HepG2 (cell line): ENCODE results near the gene CHN2. TPM values are rescaled to one million over a fixed set of nuclear protein-coding genes. Genes with fewer than 3 reads are reported as not detected.
A peak's percentile ranks its signal among the peaks of the same experiment; 100 is the strongest.

ENCODE experiments used
- ASH2L ChIP-seq: fragments of 300-600, 200-600 bp; sonication (generic); IDR thresholded peaks from 2 replicates; pipeline ENCODE4 v1.7.0; 2017; ENCODE audit warnings: low read depth, mild to moderate bottlenecking, moderate library complexity, mixed read lengths, low read length; ENCODE audit not compliant: insufficient read length
- BRD4 ChIP-seq: sonication (generic); formaldehyde crosslinking; IDR thresholded peaks from 2 replicates; pipeline ENCODE4 v1.4.0; 2020; ENCODE audit warnings: missing genetic modification reagents
- CREM ChIP-seq, 2 experiments: sonication (generic) in 1 of 2; formaldehyde crosslinking in 1 of 2; IDR thresholded peaks; 2 replicates each; pipeline versions ENCODE4 v1.4.0 to v1.6.1; 2016 to 2020; ENCODE audit warnings: antibody characterized with exemption in 1 of 2, mild to moderate bottlenecking in 1 of 2, missing genetic modification reagents in 1 of 2
- HES4 ChIP-seq: sonication (generic); formaldehyde crosslinking; IDR thresholded peaks from 2 replicates; pipeline ENCODE4 v1.9.0; 2021; ENCODE audit warnings: mild to moderate bottlenecking, missing genetic modification reagents, borderline replicate concordance
- HHEX ChIP-seq: IDR thresholded peaks from 2 replicates; pipeline ENCODE4 v1.6.1; 2016; ENCODE audit warnings: control low read depth
- IKZF1 ChIP-seq: fragments of 450-650 bp; IDR thresholded peaks from 2 replicates; pipeline ENCODE4 v1.7.1; 2016
- KDM1A ChIP-seq: IDR thresholded peaks from 2 replicates; pipeline ENCODE4 v1.6.1; 2016; ENCODE audit warnings: missing compliant biosample characterization
- KDM2A ChIP-seq: sonication (generic); formaldehyde crosslinking; IDR thresholded peaks from 2 replicates; pipeline ENCODE4 v1.4.0; 2020; ENCODE audit warnings: low read depth, missing genetic modification reagents, borderline replicate concordance
- MAZ ChIP-seq, 2 experiments: sonication (generic) in 1 of 2; formaldehyde crosslinking in 1 of 2; IDR thresholded peaks; 2 replicates each; pipeline versions ENCODE4 v1.5.0 to v1.6.1; 2012 to 2020; ENCODE audit warnings: low read depth in 2 of 2, mild to moderate bottlenecking in 2 of 2, borderline replicate concordance in 1 of 2, improper control_type of control experiment in 1 of 2, low read length in 1 of 2, missing genetic modification reagents in 1 of 2, moderate library complexity in 1 of 2
- NFIB ChIP-seq: sonication (generic); formaldehyde crosslinking; IDR thresholded peaks from 2 replicates; pipeline ENCODE4 v1.9.0; 2021; ENCODE audit warnings: missing genetic modification reagents, mild to moderate bottlenecking, borderline replicate concordance
- SCMH1 ChIP-seq: sonication (generic); formaldehyde crosslinking; IDR thresholded peaks from 2 replicates; pipeline ENCODE4 v1.9.0; 2021; ENCODE audit warnings: missing genetic modification reagents, mild to moderate bottlenecking, borderline replicate concordance
- SMARCE1 ChIP-seq: fragments of 450-650 bp; IDR thresholded peaks from 2 replicates; pipeline ENCODE4 v1.6.1; 2017; ENCODE audit warnings: borderline replicate concordance
- SRSF1 ChIP-seq: fragments of 200-400 bp; formaldehyde crosslinking; optimal IDR thresholded peaks from 2 replicates; pipeline ENCODE3; 2017; ENCODE audit warnings: mild to moderate bottlenecking, low read depth, low read length, moderate library complexity
- TSC22D2 ChIP-seq: sonication (generic); formaldehyde crosslinking; IDR thresholded peaks from 2 replicates; pipeline ENCODE4 v1.5.1; 2020; ENCODE audit warnings: missing genetic modification reagents, mild to moderate bottlenecking, borderline replicate concordance
- U2AF2 ChIP-seq: fragments of 200-400 bp; formaldehyde crosslinking; IDR thresholded peaks from 2 replicates; pipeline ENCODE4 v1.6.1; 2017; ENCODE audit warnings: low read depth, mild to moderate bottlenecking, low read length
- ZNF343 ChIP-seq: sonication (generic); formaldehyde crosslinking; IDR thresholded peaks from 2 replicates; pipeline ENCODE4 v1.4.0; 2020; ENCODE audit warnings: mild to moderate bottlenecking, missing genetic modification reagents
- ZNF354B ChIP-seq: sonication (generic); formaldehyde crosslinking; IDR thresholded peaks from 2 replicates; pipeline ENCODE4 v1.8.0; 2022; ENCODE audit warnings: mild to moderate bottlenecking, missing genetic modification reagents
- ZNF441 ChIP-seq: sonication (generic); formaldehyde crosslinking; IDR thresholded peaks from 2 replicates; pipeline ENCODE4 v1.7.0; 2021; ENCODE audit warnings: missing genetic modification reagents, borderline replicate concordance
- ZNF530 ChIP-seq: sonication (generic); formaldehyde crosslinking; IDR thresholded peaks from 2 replicates; pipeline ENCODE4 v1.5.0; 2020; ENCODE audit warnings: low read depth, mild to moderate bottlenecking, missing genetic modification reagents
- ZNF605 ChIP-seq: sonication (generic); formaldehyde crosslinking; IDR thresholded peaks from 2 replicates; pipeline ENCODE4 v1.8.0; 2022; ENCODE audit warnings: mild to moderate bottlenecking, missing genetic modification reagents
- ZNF644 ChIP-seq: IDR thresholded peaks from 2 replicates; pipeline ENCODE4 v1.6.1; 2016; ENCODE audit warnings: low read depth
- ZNF768 ChIP-seq: sonication (generic); formaldehyde crosslinking; IDR thresholded peaks from 2 replicates; pipeline ENCODE4 v1.4.0; 2020; ENCODE audit warnings: missing genetic modification reagents
- polyA plus RNA-seq, 8 experiments: library from polyadenylated mRNA; depleted of rRNA in 3 of 8; stranded (reverse) in 7 of 8; unstranded in 1 of 8; fragments of >200 nt; fragmentation: Illumina TruSeq in 4 of 8; extraction: Trizol in 4 of 8; gene quantifications; 2 replicates each; pipeline versions ENCODE4 v1.2.1 to v1.2.3, GENCODE V29; 2011 to 2016; ENCODE audit warnings: low read depth in 4 of 8, missing spikeins in 1 of 8, mixed read lengths in 1 of 8; ENCODE audit not compliant: insufficient read depth in 1 of 8
- total RNA-seq, 5 experiments: library from RNA; depleted of rRNA; stranded (reverse); fragments of >200 nt; fragmentation: Illumina TruSeq; extraction: Trizol; gene quantifications; 2 replicates each; pipeline ENCODE4 v1.2.3, GENCODE V29; 2016; ENCODE audit warnings: low read depth in 1 of 5
- TF ChIP-seq, protein P1 (sequence below): sonication (generic); formaldehyde crosslinking; IDR thresholded peaks from 2 replicates; pipeline ENCODE4 v1.8.0; 2022; ENCODE audit warnings: mild to moderate bottlenecking, missing genetic modification reagents, borderline replicate concordance
- TF ChIP-seq, protein P2 (sequence below): sonication (generic); formaldehyde crosslinking; IDR thresholded peaks from 2 replicates; pipeline ENCODE4 v1.5.0; 2020; ENCODE audit warnings: missing genetic modification reagents, mild to moderate bottlenecking, borderline replicate concordance
- TF ChIP-seq, protein P3 (sequence below): sonication (generic); formaldehyde crosslinking; IDR thresholded peaks from 2 replicates; pipeline ENCODE4 v1.8.0; 2022; ENCODE audit warnings: mild to moderate bottlenecking, missing genetic modification reagents, moderate library complexity

CHN2 gene
- total and polyA plus RNA-seq, 2 of the 13 experiments (the other 11 are each of a cell fraction or from before 2014, with no cell fraction given) = 23.5 to 30.5 TPM

DNA sequence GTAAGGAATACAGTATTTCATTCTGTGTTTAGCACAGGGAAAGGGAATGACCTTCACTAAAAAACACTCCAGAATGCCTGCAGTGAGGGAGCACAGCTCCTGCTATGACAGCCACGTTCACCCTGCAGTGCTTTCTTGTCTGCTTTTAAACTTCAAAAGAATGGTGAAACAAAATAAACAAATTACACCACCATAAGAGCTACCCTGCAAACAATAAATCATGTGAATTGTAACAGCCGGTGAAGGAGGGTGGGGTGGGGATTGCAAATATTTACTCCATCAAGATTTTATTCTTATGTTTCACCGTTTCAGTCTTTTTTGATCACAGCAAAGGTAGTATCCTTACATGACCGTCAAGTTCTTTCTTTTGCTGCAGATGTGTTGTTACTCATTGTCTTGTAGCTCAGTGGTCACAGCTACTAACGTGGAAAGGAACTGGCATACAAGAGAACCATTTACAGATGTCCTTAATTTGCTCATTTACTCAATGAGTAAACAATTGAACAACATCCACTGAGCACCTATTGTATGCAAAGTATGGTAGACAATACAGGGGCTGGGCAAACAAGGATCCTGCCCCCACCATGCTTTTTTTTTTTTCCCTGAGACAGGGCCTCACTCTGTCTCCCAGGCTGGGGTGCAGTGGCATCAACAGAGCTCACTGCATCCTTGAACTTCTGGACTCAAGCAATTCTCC is 4.1 kb upstream of the CHN2 start (continued):
- TF ChIP-seq ZNF530 (CRISPR knock-in tag) (no peak), KDM2A (CRISPR knock-in tag) (no peak), KDM1A (CRISPR knock-in tag) (no peak), HES4 (CRISPR knock-in tag) (no peak), ZNF441 (CRISPR knock-in tag) (no peak), TSC22D2 (CRISPR knock-in tag) (no peak), BRD4 (no peak), U2AF2 (no peak), MAZ (IDR thresholded peaks at IDR 0.05; ENCODE audit: borderline replicate concordance, low read depth, low read length) (no peak), MAZ (CRISPR knock-in tag; IDR thresholded peaks at IDR 0.05; ENCODE audit: low read depth) (peak; percentile 69; the same call in 1 of the 2 replicates), ZNF644 (no peak), SCMH1 (CRISPR knock-in tag) (no peak), IKZF1 (no peak), ZNF605 (CRISPR knock-in tag) (peak; percentile 20; the same call in 1 of the 2 replicates), CREM (IDR thresholded peaks at IDR 0.05) (peak; percentile 90), CREM (CRISPR knock-in tag; IDR thresholded peaks at IDR 0.05) (no peak), ZNF768 (CRISPR knock-in tag) (no peak), ZNF343 (peak; percentile 67; the same call in 1 of the 2 replicates), ASH2L (no peak), SMARCE1 (no peak), ZNF354B (CRISPR knock-in tag) (no peak), HHEX (peak; percentile 71; the same call in 1 of the 2 replicates), SRSF1 (no peak), NFIB (CRISPR knock-in tag) (no peak)
- TF ChIP-seq, protein P1, sequence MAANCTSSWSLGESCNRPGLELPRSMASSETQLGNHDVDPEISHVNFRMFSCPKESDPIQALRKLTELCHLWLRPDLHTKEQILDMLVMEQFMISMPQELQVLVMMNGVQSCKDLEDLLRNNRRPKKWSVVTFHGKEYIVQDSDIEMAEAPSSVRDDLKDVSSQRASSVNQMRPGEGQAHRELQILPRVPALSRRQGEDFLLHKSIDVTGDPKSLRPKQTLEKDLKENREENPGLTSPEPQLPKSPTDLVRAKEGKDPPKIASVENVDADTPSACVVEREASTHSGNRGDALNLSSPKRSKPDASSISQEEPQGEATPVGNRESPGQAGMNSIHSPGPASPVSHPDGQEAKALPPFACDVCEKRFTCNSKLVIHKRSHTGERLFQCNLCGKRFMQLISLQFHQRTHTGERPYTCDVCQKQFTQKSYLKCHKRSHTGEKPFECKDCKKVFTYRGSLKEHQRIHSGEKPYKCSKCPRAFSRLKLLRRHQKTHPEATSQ (CRISPR knock-in tag) = no peak; the same call in 1 of the 2 replicates
- TF ChIP-seq, protein P2, sequence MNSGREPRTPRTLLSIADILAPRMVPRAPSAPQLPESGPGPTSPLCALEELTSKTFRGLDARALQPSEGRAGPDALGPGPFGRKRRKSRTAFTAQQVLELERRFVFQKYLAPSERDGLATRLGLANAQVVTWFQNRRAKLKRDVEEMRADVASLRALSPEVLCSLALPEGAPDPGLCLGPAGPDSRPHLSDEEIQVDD = no peak
- TF ChIP-seq, protein P3, sequence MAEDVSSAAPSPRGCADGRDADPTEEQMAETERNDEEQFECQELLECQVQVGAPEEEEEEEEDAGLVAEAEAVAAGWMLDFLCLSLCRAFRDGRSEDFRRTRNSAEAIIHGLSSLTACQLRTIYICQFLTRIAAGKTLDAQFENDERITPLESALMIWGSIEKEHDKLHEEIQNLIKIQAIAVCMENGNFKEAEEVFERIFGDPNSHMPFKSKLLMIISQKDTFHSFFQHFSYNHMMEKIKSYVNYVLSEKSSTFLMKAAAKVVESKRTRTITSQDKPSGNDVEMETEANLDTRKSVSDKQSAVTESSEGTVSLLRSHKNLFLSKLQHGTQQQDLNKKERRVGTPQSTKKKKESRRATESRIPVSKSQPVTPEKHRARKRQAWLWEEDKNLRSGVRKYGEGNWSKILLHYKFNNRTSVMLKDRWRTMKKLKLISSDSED (CRISPR knock-in tag) = no peak
